ENCODE results near the gene LARGE1.

GRCh38 chr22:33844273-33844672 is 76.0 kb downstream of the LARGE1 start:
- TF ChIP-seq POLR2AphosphoS5 (IDR thresholded peaks at IDR 0.05; ENCODE audit: insufficient read depth in 1 of 2, low read depth in 1 of 2) (no peak), POLR2A (IDR thresholded peaks at IDR 0.05) (no peak), CTCF (IDR thresholded peaks at IDR 0.05) (no peak)
